Activated CD4-positive, alpha-beta memory T cell treated with anti-CD3 and anti-CD28 coated beads for 36 hours (primary cell): ENCODE results near the gene GPR152. TPM values are rescaled to one million over a fixed set of nuclear protein-coding genes. Genes with fewer than 3 reads are reported as not detected.
A peak's percentile ranks its signal among the peaks of the same experiment; 100 is the strongest.
"Not testable (repeated sequence)": the region's sequence is repeated elsewhere in the genome, so short reads cannot be mapped to it uniquely, and the experiment has no call there.

Source experiments
- CTCF ChIA-PET: fragments of 350-600 bp; sonication (Branson Sonifier 250); formaldehyde crosslinking; loops from one replicate; lab custom pipeline; 2021; ENCODE audit warnings: antibody characterized with exemption, inconsistent platforms; lab: Charles Lee
- POLR2A ChIA-PET: fragments of 350-600 bp; sonication (Branson Sonifier 250); formaldehyde crosslinking; loops from one replicate; lab custom pipeline; 2021; ENCODE audit warnings: antibody characterized with exemption; lab: Charles Lee
- DNase-seq: peaks from one replicate; pipeline ENCODE4 v3.0.0-alpha.2; 2020
- H3K27ac Mint-ChIP-seq: one replicate; pipeline ENCODE4 v1.8.0; 2021; ENCODE audit warnings: mixed read lengths
- H3K27me3 Mint-ChIP-seq: one replicate; pipeline ENCODE4 v1.8.0; 2021; ENCODE audit warnings: mixed read lengths
- H3K36me3 Mint-ChIP-seq: one replicate; pipeline ENCODE4 v1.8.0; 2021; ENCODE audit warnings: mixed read lengths
- H3K4me1 Mint-ChIP-seq: one replicate; pipeline ENCODE4 v1.8.0; 2021; ENCODE audit warnings: low read depth, mixed read lengths
- H3K4me3 Mint-ChIP-seq: one replicate; pipeline ENCODE4 v1.8.0; 2021; ENCODE audit warnings: mild to moderate bottlenecking, mixed read lengths
- H3K9me3 Mint-ChIP-seq: one replicate; pipeline ENCODE4 v1.8.0; 2021; ENCODE audit warnings: mixed read lengths
- intact Hi-C: fragments of 100-400 bp; cut with micrococcal nuclease; formaldehyde crosslinking; loops from one replicate; pipeline ENCODE4 v1.15.1; 2023
- microRNA-seq: library from miRNA; unstranded; fragments of <30 nt; microRNA quantifications from one replicate; pipeline ENCODE4 v1.2.0, GENCODE V29; 2022; ENCODE audit warnings: borderline number of aligned reads, borderline microRNAs expressed, borderline replicate concordance
- total RNA-seq, 2 experiments: library from RNA; stranded (reverse); gene quantifications; one replicate each; pipeline ENCODE4 v1.2.3, GENCODE V29; 2021

The GPR152 gene
- total RNA-seq, 2 experiments from 2014 or later, result not detected

DNA sequence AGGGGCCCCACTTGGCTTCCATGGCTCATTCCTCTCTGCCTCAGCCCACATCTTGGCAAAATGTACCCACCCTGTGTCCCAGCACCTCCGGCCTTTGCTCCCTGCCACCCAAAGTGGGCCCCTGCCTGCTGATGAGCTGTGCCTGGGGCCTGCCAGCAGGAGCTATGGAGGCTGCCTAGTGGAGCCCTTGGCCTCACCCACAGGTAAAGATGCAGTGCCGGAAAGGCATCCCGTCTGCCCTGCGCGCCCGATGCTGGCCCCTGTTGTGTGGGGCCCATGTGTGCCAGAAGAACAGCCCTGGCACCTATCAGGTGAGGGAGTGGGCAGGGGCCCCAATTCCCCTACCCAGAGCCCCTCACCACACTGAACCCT lies 47.3 kb downstream of the GPR152 start:
- ChIA-PET POLR2A (interaction anchor here (0.6 to 6.6 kb wide), 14 partner anchors 7 to 137 kb away, joined by 3 to 68 read pairs (median 6); partner anchors contain the start of genes AIP, CARNS1, PTPRCAP and RAD9A), CTCF (interaction anchor here (0.8 to 5.7 kb wide), 7 partner anchors 10 to 137 kb away, joined by 3 to 46 read pairs (median 3); partner anchors contain the start of gene PTPRCAP)
- H3K4me3 Mint-ChIP-seq, result peak overlapping the region; percentile 87
- peaks cover 66% of the 10 kb centered on the region for H3K4me1 Mint-ChIP-seq
- no peaks in the 10 kb centered on the region for H3K9me3 Mint-ChIP-seq
- intact Hi-C loops, result loop anchor here (2.0 kb wide), 1 partner anchor 32 kb away; the partner anchor contains the start of gene PTPRCAP
- H3K27me3 Mint-ChIP-seq, result no peaks in the 10 kb centered on the region
- peak overlapping the region; percentile 93 for H3K27ac Mint-ChIP-seq
- peak; percentile 47 for DNase-seq
- peaks cover 47% of the 10 kb centered on the region for H3K36me3 Mint-ChIP-seq

DNA sequence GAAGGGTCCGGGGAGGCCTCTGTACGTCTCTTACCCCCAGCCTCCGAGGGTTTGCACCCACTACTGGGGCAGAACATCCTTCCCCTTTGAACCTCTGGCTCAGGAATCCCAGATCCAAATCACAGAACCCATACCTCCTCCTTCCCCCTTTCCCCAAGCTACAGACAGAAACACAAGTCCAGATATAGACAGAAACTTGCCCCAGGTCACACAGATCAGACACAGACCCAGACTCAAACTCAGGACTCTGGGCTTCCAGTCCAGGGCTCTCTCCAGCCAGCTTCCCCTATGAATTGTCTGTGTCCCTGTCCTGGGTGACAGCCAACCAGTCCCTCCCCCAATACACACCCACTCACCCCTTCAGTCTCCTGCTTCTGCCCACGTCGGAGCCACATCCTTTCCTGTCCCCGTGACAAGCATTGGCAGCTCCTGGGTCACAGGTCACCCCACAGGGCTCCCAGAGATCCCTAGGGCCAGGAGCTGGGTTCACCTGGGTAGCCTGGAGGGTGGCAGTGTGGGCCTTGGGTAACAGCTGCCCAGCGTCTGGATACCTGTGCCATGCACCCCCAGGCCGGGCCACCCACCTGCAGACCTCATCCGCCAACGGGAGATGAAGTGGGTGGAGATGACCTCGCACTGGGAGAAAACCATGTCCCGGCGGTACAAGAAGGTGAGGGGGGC lies 47.9 kb downstream of the GPR152 start:
- intact Hi-C loops, result loop anchor here (2.0 to 5.0 kb wide), 2 partner anchors 32 to 127 kb away; partner anchors contain the start of gene PTPRCAP
- H3K27me3 Mint-ChIP-seq, result no peaks in the 10 kb centered on the region
- DNase-seq, result peak; percentile 79
- CTCF ChIA-PET, result interaction anchor here (0.8 to 5.7 kb wide), 11 partner anchors 10 to 179 kb away, joined by 3 to 46 read pairs (median 4); partner anchors contain the start of genes GSTP1, PITPNM1 and PTPRCAP
- H3K4me3 Mint-ChIP-seq, result peak overlapping the region; percentile 87
- H3K9me3 Mint-ChIP-seq, result no peaks in the 10 kb centered on the region
- peak overlapping the region; percentile 93 for H3K27ac Mint-ChIP-seq
- peaks cover 45% of the 10 kb centered on the region for H3K36me3 Mint-ChIP-seq
- H3K4me1 Mint-ChIP-seq, result peaks cover 65% of the 10 kb centered on the region
- POLR2A ChIA-PET, result interaction anchor here (0.5 to 6.6 kb wide), 17 partner anchors 8 to 850 kb away, joined by 3 to 68 read pairs (median 5); partner anchors contain the start of genes AIP, CARNS1, PITPNM1 and PTPRCAP

DNA sequence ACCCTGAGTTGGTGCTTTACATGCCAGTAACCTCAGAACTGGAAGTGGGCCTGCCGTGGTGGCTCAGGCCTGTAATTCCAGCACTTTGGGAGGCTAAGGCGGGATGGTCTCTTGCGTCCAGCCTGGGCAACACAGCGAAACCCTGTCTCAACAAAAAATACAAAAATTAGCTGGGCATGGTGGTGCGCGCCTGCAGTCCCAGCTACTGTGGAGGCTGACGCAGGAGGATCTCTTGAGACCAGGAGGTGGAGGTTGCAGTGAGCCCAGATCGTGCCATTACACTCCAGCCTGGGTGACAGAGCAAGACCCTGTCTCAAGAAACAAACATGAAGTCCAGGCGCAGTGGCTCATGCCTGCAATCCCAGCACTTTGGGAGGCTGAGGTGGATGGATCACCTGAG lies 49.4 kb downstream of the GPR152 start:
- intact Hi-C loops, result loop anchor here (2.0 to 5.0 kb wide), 3 partner anchors 18 to 126 kb away; partner anchors contain the start of gene RPS6KB2

DNA sequence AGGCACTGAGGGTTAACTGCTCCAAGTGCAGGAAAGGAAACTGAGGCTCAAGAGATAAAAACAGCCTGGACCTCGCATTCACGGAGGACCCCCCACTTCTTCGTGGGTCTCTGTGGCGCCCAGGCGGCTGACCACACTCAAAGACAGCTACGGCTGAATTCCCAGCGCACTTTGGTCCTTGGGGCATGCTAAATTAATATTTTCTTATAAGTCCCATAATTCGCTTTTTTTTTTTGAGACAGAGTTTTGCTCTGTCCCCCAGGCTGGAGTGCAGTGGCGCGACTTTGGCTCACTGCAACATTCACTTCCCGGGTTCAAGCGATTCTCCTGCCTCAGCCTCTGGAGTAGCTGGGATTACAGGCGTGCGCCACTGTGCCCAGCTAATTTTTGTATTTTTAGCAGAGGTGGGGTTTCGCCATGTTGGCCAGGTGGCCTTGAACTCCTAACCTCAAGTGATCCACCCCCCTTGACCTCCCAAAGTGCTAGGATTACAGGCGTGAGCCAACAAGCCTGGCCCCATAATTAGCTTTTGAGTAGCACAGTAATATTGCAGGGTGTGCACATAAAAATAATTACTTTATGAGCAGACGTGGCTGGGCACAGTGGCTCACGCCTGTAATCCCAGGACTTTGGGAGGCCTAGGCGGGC lies 50.2 kb downstream of the GPR152 start:
- ChIA-PET POLR2A (interaction anchor here (0.6 to 6.6 kb wide), 15 partner anchors 10 to 212 kb away, joined by 3 to 68 read pairs (median 7); partner anchors contain the start of genes AIP, PTPRCAP, RAD9A and RPS6KB2), CTCF (interaction anchor here (0.7 to 5.7 kb wide), 19 partner anchors 11 to 1304 kb away, joined by 3 to 46 read pairs (median 7); partner anchors contain the start of genes GRK2, PITPNM1, POLD4 and PTPRCAP)
- not testable (repeated sequence) for H3K9me3 Mint-ChIP-seq, H3K27me3 Mint-ChIP-seq, DNase-seq
- H3K27ac Mint-ChIP-seq, result peak overlapping the region; percentile 93
- peaks cover 52% of the 10 kb centered on the region for H3K36me3 Mint-ChIP-seq
- peaks cover 64% of the 10 kb centered on the region for H3K4me1 Mint-ChIP-seq
- intact Hi-C loops, result loop anchor here (1.0 to 5.0 kb wide), 6 partner anchors 18 to 125 kb away; partner anchors contain the start of genes RPS6KB2 and TMEM134
- H3K4me3 Mint-ChIP-seq, result peak overlapping the region; percentile 87

More for the DNA sequence above, 49.4 kb downstream of the GPR152 start:
- H3K36me3 Mint-ChIP-seq, result peaks cover 51% of the 10 kb centered on the region
- peaks cover 64% of the 10 kb centered on the region for H3K4me1 Mint-ChIP-seq
- peak overlapping the region; percentile 93 for H3K27ac Mint-ChIP-seq
- POLR2A ChIA-PET, result interaction anchor here (1.0 to 6.6 kb wide), 8 partner anchors 9 to 84 kb away, joined by 3 to 68 read pairs (median 14); partner anchors contain the start of genes PTPRCAP, RAD9A, RPS6KB2 and TMEM134
- DNase-seq, H3K9me3 Mint-ChIP-seq, H3K27me3 Mint-ChIP-seq: not testable (repeated sequence)
- peak overlapping the region; percentile 87 for H3K4me3 Mint-ChIP-seq
- CTCF ChIA-PET, result interaction anchor here (0.8 to 5.7 kb wide), 6 partner anchors 12 to 102 kb away, joined by 3 to 46 read pairs (median 14); partner anchors contain the start of genes PITPNM1, POLD4, PTPRCAP and RAD9A

DNA sequence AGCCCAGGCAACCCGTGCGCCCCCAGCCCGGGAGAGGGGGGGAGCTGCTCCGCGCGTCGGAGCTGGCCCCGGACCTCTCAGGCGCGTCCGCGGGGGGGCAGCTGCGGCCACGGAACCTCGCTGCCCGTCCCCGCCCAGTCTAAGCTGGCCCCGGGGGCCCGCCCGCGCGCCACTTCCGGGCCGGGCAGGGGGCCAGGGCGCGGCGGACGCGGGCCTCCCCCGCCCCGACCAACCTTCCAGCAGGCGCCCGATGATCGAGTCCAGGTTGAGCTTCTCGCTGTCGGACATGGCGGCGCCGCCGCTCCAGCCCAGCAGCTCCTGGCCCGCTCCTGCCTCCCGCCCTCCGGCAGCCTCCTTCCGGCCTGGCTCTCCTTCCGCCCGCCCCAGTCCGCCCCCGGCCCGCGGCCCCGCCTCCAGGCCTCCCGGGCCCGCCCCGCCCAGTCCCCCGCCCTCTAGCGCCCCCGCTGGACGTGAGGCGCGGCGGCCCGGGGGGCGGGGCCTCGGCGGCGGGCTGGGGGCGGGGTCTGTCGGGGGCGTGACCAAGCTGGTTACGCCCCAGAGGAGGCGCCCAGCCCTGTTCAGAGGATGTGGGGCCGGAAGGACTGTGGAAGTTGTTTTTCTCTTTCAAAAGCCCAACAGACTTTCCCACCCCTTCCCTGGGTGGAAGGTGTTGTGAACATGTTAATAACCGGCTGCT lies 50.9 kb downstream of the GPR152 start, which contains the start of gene PPP1CA:
TSS of gene PPP1CA (minus strand) at position 364 of the 697 bp plus-strand sequence. CDS start at position 288, 76 bp downstream.
- H3K27me3 Mint-ChIP-seq, result no peaks in the 10 kb centered on the region
- H3K36me3 Mint-ChIP-seq, result peaks cover 49% of the 10 kb centered on the region
- no peaks in the 10 kb centered on the region for H3K9me3 Mint-ChIP-seq
- H3K4me1 Mint-ChIP-seq, result peaks cover 64% of the 10 kb centered on the region
- DNase-seq, result peak; percentile 95
- H3K4me3 Mint-ChIP-seq, result peak within 1 kb of the TSS; percentile 87
- H3K27ac Mint-ChIP-seq, result peak within 1 kb of the TSS; percentile 93
- ChIA-PET CTCF (interaction anchor here (0.7 to 5.7 kb wide), 24 partner anchors 10 to 1303 kb away, joined by 3 to 46 read pairs (median 4); partner anchors contain the start of genes CDK2AP2, GRK2, PITPNM1 and POLD4), POLR2A (interaction anchor here (0.6 to 6.6 kb wide), 14 partner anchors 10 to 213 kb away, joined by 3 to 68 read pairs (median 8); partner anchors contain the start of genes AIP, PTPRCAP, RAD9A and RPS6KB2)
- intact Hi-C loops, result loop anchor here (1.0 to 5.0 kb wide), 6 partner anchors 19 to 124 kb away; partner anchors contain the start of genes RPS6KB2 and TMEM134

Small RNA genes within 50 kb of the gene (microRNA-seq; reads per million reads assigned to microRNA genes)
- 2.4 reads per million for gene MIR6752

Other genes starting within 250 kb of the GPR152 start
- 100 to 1,000 TPM; 273 to 279 TPM for gene GRK2, start 186.3 kb downstream of the GPR152 start, total RNA-seq
- 10 to 100 TPM; 85.9 to 89.4 TPM for gene ANKRD13D, start 163.4 kb downstream of the GPR152 start, total RNA-seq
- 10 to 100 TPM; 14.9 to 19.4 TPM for gene SSH3, start 149.2 kb downstream of the GPR152 start, total RNA-seq
- 10 to 100 TPM; 62.0 to 67.4 TPM for gene POLD4, start 99.2 kb downstream of the GPR152 start, total RNA-seq
- under 1 TPM; 0.39 to 0.45 TPM for gene CLCF1, start 79.1 kb downstream of the GPR152 start, total RNA-seq
- 10 to 100 TPM; 31.0 to 39.1 TPM for gene RAD9A, start 60.7 kb downstream of the GPR152 start, total RNA-seq
- gene PPP1CA, start 50.9 kb downstream of the GPR152 start, total RNA-seq, result 100 to 1,000 TPM; 261 to 267 TPM
- gene TBC1D10C, start 48.6 kb downstream of the GPR152 start, total RNA-seq, result 100 to 1,000 TPM; 123 to 126 TPM
- 1 to 10 TPM; 2.3 to 3.3 TPM for gene CARNS1, start 37.1 kb downstream of the GPR152 start, total RNA-seq
- gene RPS6KB2, start 24.2 kb downstream of the GPR152 start, total RNA-seq, result 10 to 100 TPM; 57.4 to 57.5 TPM
- 10 to 100 TPM; 93.5 to 97.4 TPM for gene PTPRCAP, start 15.0 kb downstream of the GPR152 start, total RNA-seq
- gene CORO1B, start 9.3 kb downstream of the GPR152 start, total RNA-seq, result 100 to 1,000 TPM; 345 to 358 TPM
- gene CABP4, start 2.6 kb upstream of the GPR152 start, total RNA-seq, result 1 to 10 TPM; 1.0 to 1.2 TPM
- gene TMEM134, start 16.5 kb upstream of the GPR152 start, total RNA-seq, result 10 to 100 TPM; 68.2 to 75.2 TPM
- gene AIP, start 30.3 kb upstream of the GPR152 start, total RNA-seq, result 100 to 1,000 TPM; 160 to 169 TPM
- gene PITPNM1, start 52.6 kb upstream of the GPR152 start, total RNA-seq, result 100 to 1,000 TPM; 139 to 143 TPM
- 10 to 100 TPM; 82.7 to 84.7 TPM for gene CDK2AP2, start 55.4 kb upstream of the GPR152 start, total RNA-seq
- gene CABP2, start 70.7 kb upstream of the GPR152 start, total RNA-seq, result not detected
- gene GSTP1, start 131.1 kb upstream of the GPR152 start, total RNA-seq, result 100 to 1,000 TPM; 361 to 362 TPM
- 100 to 1,000 TPM; 279 to 287 TPM for gene NDUFV1, start 154.2 kb upstream of the GPR152 start, total RNA-seq
- 10 to 100 TPM; 23.3 to 24.3 TPM for gene NUDT8, start 177.2 kb upstream of the GPR152 start, total RNA-seq
- gene TBX10, start 187.0 kb upstream of the GPR152 start, total RNA-seq, result not detected
- gene ACY3, start 198.0 kb upstream of the GPR152 start, total RNA-seq, result under 1 TPM; 0.29 to 0.33 TPM
- not detected for gene ALDH3B2, start 221.9 kb upstream of the GPR152 start, total RNA-seq